HG03558 (cell line): ENCODE data around the gene SRBD1.

Experiments used
- ATAC-seq: cut with Tn5 transposase; IDR thresholded peaks from one replicate; pipeline ENCODE4 v1.9.1; 2021; ENCODE audit warnings: moderate number of reproducible peaks; ENCODE audit not compliant: unreplicated experiment; ENCODE audit errors: extremely low read depth

Gene SRBD1

DNA sequence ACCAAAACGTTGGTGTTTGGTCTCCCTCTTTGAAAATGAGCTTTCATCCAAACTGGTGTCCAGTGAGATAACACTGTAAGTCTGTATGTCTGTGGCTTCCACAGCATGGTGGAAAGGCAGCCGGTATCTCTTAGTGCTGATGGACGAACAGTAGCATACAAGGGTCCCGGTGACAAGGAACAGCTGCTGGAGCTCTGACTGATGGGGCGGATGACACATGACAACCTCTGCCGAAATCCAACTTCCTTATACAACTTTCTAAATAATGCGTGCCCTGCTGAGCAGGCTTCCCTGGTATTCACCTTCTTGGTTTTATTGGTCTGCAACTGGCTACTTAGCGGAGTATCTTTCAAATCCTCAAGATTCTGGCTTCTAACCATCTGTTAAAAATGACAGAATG lies 216.2 kb downstream of the SRBD1 start:
- ATAC-seq = no peak

DNA sequence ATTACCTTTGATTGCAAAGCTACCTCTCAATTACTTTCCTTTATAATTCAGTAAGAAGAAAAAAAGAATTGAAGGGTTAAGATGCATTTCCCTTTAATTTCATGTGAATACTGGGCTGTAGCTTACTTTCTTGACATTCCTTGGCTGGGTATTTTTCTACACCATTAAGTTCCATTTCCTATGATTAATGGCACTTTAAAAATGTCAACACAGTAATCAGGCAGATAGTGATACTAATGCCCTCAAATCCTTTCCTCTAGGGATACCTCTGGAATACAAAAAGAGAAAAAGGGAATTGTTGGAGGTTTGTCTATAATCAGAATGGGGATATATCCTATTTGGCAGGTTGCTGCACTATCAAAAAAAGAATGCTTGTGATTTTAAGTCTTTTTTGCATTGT lies 216.9 kb downstream of the SRBD1 start:
- no peak for ATAC-seq

GRCh38 chr2:45391866-45392265 lies 219.2 kb downstream of the SRBD1 start:
- no peak for ATAC-seq

GRCh38 chr2:45390861-45391260 lies 220.2 kb downstream of the SRBD1 start:
- no peak for ATAC-seq

- no peak for ATAC-seq
These were observed 220.6 kb downstream of the SRBD1 start for GRCh38 chr2:45390441-45390840.

- no peak for ATAC-seq
These were observed 222.4 kb downstream of the SRBD1 start for GRCh38 chr2:45388541-45389100.

DNA sequence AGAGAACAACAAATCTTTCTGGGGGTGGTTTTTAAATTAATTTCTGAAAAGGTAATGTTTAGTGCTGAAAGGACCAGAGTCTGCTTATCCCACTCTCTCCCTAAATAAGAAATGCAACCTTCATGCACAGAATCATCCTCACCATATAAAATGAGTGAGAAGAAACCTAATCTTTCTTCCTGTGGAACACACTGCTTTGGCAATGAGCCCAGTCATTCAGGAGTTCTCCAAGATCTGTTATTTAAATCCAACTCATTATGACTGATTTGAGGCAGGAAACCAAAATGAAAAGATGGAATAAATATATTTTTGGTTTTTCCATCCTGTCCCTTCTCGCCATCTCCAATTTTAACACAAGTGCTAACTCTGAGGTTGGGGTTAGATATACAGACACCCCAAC lies 228.3 kb downstream of the SRBD1 start:
- ATAC-seq = no peak

DNA sequence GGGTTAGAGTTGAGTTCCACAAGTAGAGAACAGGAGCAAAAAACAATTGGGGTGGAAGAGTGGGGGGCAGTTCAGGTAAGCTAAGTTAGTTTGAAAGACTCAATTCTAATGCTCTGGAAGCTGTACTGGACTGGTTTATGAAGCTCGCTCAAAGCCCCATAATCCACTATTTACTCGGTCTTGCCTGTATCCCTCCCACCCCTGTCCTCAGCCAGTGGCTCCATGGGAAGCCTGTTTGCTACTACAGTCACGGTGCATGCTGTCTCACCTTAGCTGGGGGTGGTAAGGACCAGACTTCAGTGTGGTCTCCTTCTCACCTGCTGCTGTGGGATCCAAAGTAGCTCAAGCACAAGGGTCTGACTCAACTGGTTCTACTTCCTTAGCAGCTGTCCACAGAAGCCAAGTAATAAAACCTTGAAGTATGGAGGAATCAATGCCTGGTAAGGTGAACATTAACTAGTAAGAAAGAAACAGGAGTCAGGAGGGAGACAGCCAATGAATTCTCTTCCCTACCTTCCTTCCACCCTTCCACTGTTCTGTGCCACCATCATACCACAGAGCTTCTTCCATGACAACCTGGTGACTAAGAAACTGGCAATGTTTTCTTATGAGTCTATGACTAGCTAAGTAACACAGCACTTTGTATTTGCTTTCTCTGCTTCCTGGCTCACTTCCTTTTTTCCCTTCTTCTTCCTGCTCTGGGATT lies 230.8 kb downstream of the SRBD1 start:
- ATAC-seq = no peak

GRCh38 chr2:45379399-45380087 lies 231.5 kb downstream of the SRBD1 start:
- no peak for ATAC-seq

DNA sequence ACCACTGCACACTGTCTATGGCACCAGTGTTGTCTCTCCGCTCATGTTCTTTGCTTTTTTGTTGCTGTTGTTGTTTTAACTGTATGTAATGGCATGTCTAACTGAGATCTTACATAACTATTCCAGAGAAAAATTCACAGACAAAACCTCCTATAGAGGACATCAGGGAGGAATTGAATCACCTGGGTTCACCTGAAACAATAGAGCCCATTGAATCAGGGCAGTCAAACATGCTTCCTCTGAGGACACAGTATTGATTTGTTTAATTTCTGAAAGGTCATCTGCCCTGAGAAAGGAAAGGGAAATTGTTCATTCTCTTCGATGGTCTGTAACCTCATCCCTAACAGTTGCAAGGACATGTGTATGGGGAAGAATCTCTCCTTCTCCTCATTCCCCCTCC lies 237.5 kb downstream of the SRBD1 start:
- ATAC-seq = no peak

DNA sequence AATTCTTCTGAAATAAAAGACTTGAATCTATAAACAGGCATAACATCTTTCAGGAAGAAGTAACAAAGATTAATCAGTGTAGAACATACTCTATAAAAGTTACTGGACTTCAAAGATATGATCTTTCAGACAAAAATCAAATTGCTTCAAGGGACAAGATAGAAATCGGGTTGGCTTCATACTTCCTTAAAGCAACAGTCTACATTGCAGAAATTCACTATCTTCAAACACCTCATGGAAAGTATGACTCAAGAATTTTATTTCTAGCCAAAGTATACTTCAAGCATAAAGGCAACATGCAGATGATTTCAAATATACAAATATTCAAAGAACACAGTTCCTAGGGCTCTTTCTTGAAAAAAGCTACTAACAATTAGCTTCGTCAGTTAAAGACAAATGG lies 240.7 kb downstream of the SRBD1 start:
- no peak for ATAC-seq

- no peak for ATAC-seq
These were observed 242.3 kb downstream of the SRBD1 start for GRCh38 chr2:45368792-45369191.

- ATAC-seq = no peak
These were observed 249.4 kb downstream of the SRBD1 start for GRCh38 chr2:45361666-45362065.

GRCh38 chr2:45354776-45355175 lies 256.3 kb downstream of the SRBD1 start:
- ATAC-seq = no peak

GRCh38 chr2:45353879-45354278 lies 257.2 kb downstream of the SRBD1 start:
- ATAC-seq = no peak

GRCh38 chr2:45352506-45352905 lies 258.6 kb downstream of the SRBD1 start:
- ATAC-seq = no peak

GRCh38 chr2:45345331-45346234 lies 265.5 kb downstream of the SRBD1 start:
- ATAC-seq = no peak

DNA sequence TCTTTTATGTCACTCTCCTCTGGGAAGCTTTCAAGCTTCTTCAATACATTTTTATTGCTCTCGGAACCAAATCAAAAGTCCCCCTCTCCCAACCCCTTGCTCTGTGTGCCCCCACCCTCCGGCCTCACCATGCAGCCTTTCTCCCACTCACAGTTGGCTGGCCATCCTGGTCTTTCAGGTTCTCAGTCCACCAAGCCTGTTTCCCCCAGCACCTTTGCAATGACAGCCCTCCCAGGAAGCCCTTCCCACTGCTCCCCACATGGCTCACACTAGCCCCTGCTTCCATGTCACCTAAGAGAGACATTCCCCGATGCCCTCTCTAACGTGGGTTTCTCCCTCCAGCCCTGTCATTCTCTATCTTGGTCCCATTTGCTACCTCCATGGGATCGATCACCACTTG lies 266.6 kb downstream of the SRBD1 start:
- ATAC-seq = no peak

GRCh38 chr2:45344071-45344470 lies 267.0 kb downstream of the SRBD1 start:
- ATAC-seq = no peak

DNA sequence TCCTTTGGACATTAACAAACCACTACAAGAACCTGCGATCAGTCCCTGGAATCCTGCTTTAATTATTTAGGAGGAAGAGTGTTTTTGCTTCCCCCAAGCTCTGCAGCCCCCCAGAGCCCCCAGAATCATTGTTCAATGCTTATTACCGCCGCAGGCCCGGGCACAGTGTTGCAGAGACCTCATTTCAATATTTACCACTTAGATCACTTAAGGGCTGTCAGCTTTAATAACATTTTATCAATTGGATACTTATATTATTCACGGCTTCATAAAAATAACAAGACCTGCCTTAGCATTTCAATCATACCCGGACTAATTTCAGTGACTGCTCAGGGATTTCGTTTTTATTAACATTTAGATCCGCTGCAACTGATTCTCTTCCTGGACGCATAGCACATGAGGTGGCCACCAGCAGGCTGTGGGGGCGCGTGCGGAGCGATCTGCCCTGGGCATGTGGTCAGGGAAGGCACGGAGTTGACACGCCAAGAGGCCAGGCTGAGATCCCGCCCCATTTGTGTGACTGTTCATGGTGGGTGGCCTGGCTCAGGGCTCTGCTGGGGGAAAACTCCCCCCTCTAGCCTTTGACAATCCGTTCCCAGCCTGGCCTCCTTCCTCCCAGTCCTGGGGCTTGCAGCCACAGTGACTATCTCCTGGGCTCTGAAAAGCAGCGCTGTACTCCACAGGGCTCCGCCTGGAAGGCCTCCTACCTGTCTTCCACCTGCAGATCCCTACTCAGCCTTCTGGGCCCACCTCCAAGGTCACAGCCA lies 267.6 kb downstream of the SRBD1 start:
- ATAC-seq = no peak
